Measurements from ENCODE around the gene LAT. TPM values are rescaled to one million over a fixed set of nuclear protein-coding genes. Genes with fewer than 3 reads are reported as not detected.

The LAT gene
- total and polyA plus RNA-seq, 2 of the 4 experiments (the other 2 are of a cell fraction), result 0.18 to 7.4 TPM

GRCh38 chr16:28937222-28937876 is 47.5 kb upstream of the LAT start:
- in situ Hi-C loops (cut with MboI; ENCODE audit: low sequenced_read_pairs), result no loop called here
- no peak for ATAC-seq (ENCODE audit: low read depth)

More at GRCh38 chr16:28937222-28937876, 47.5 kb upstream of the LAT start:
- Histone ChIP-seq H3K27ac (ENCODE audit: insufficient read depth, low read length) (no peak overlapping the region), H3K4ac (ENCODE audit: low read depth, low read length) (no peak overlapping the region), H2AK9ac (replicated peaks; ENCODE audit: low read depth, low read length, poor library complexity) (no peak overlapping the region), H3K27me3 (ENCODE audit: control insufficient read depth, insufficient read depth, low read length) (peaks cover 7% of the 10 kb centered on the region; the same call in 1 of the 2 replicates), H3K56ac (ENCODE audit: extremely low read depth, insufficient read depth, low read length) (no peak overlapping the region), H2BK120ac (ENCODE audit: low read depth, low read length) (no peak overlapping the region), H3K14ac (replicated peaks; ENCODE audit: low read depth, low read length) (no peak overlapping the region), H3K4me1 (ENCODE audit: control insufficient read depth, insufficient read depth, low read length) (no peaks in the 10 kb centered on the region), H3K23ac (ENCODE audit: low read depth, low read length) (no peak overlapping the region), H3K18ac (ENCODE audit: low read depth, low read length) (no peak overlapping the region), H4K91ac (ENCODE audit: insufficient read depth, low read depth, low read length) (no peak overlapping the region), H3K4me2 (ENCODE audit: low read depth, low read length) (no peak overlapping the region), H2AK5ac (ENCODE audit: low read depth, low read length) (no peak overlapping the region), H4K5ac (ENCODE audit: low read depth, low read length) (no peak overlapping the region), H2BK5ac (ENCODE audit: low read depth, low read length, poor library complexity, severe bottlenecking) (no peak overlapping the region), H3K36me3 (ENCODE audit: control insufficient read depth, insufficient read depth, low read length) (no peaks in the 10 kb centered on the region), H3K4me3 (ENCODE audit: insufficient read depth, low read depth, low read length) (no peak overlapping the region), H3K9me3 (ENCODE audit: control insufficient read depth, insufficient read depth, low read length) (no peaks in the 10 kb centered on the region), H2BK15ac (ENCODE audit: low read depth, low read length) (no peak overlapping the region), H4K20me1 (ENCODE audit: insufficient read depth, low read length) (no peaks in the 10 kb centered on the region), H2AFZ (replicated peaks; ENCODE audit: low read length, poor library complexity) (no peak overlapping the region), H2BK20ac (ENCODE audit: low read depth, low read length) (no peak overlapping the region), H3K9ac (ENCODE audit: low read depth, low read length) (no peak overlapping the region), H3K79me1 (ENCODE audit: low read depth in 1 of 2, low read length in 2 of 2) (no peaks in the 10 kb centered on the region), H4K8ac (ENCODE audit: low read depth in 2 of 2, low read length in 2 of 2) (no peak overlapping the region), H3K9me1 (ENCODE audit: insufficient read depth, low read length) (no peaks in the 10 kb centered on the region)
- DNase-seq, result no peak
- intact Hi-C loops (cut with micrococcal nuclease), result no loop called here
- no TSS peak for BruUV-seq (replicated peaks)
- WGBS, 2 experiments (ENCODE audit: extremely low coverage in 2 of 2, insufficient read length in 1 of 2), result no CpG with 5 or more reads among the region's 14 CpGs
- CTCF ChIA-PET, result no interaction called here
- TF ChIP-seq MAFK (IDR thresholded peaks at IDR 0.05; ENCODE audit: low read depth, low read length) (no peak), POLR2A (IDR thresholded peaks at IDR 0.05; ENCODE audit: low read depth, low read length) (no peak), USF2 (IDR thresholded peaks at IDR 0.05; ENCODE audit: low read depth, low read length) (no peak), RFX5 (IDR thresholded peaks at IDR 0.05; ENCODE audit: low read depth, low read length) (no peak), CTCF (conservative IDR thresholded peaks at IDR 0.05; ENCODE audit: low read depth, low read length) (no peak), ELK1 (IDR thresholded peaks at IDR 0.05; ENCODE audit: borderline replicate concordance, low read depth, low read length) (no peak), BHLHE40 (IDR thresholded peaks at IDR 0.05; ENCODE audit: low read depth, low read length) (no peak)
- dilution Hi-C loops (cut with HindIII; ENCODE audit: low sequenced_read_pairs, unreplicated experiment), result no loop called here
- POLR2A ChIA-PET (ENCODE audit: unreplicated experiment), result no interaction called here
